NCI-H128 (cell line): ENCODE data around the gene XAF1.
"Not testable (repeated sequence)": the region's sequence is repeated elsewhere in the genome, so short reads cannot be mapped to it uniquely, and the experiment has no call there.

Source experiments
- DNase-seq: peaks from one replicate; lab custom pipeline; 2025; ENCODE audit not compliant: unreplicated experiment; lab: John Stamatoyannopoulos, UW

The XAF1 gene

GRCh38 chr17:6753006-6753445, 2.8 kb upstream of the XAF1 start:
- no peak for DNase-seq

- no peak for DNase-seq
Observed at GRCh38 chr17:6753546-6753945, 2.3 kb upstream of the XAF1 start.

- no peak for DNase-seq
Observed at GRCh38 chr17:6755281-6755680, 565 bp upstream of the XAF1 start.

GRCh38 chr17:6756425-6757031, 682 bp downstream of the XAF1 start:
- DNase-seq = no peak

- DNase-seq = no peak
Observed at GRCh38 chr17:6757747-6758146, 1.9 kb downstream of the XAF1 start.

- DNase-seq = no peak
Observed at GRCh38 chr17:6761779-6762178, 5.9 kb downstream of the XAF1 start.

GRCh38 chr17:6768447-6768846, 12.6 kb downstream of the XAF1 start:
- DNase-seq = no peak

- DNase-seq = no peak
Observed at GRCh38 chr17:6772016-6772415, 16.2 kb downstream of the XAF1 start.

- not testable (repeated sequence) for DNase-seq
Observed at GRCh38 chr17:6774906-6775305, 19.1 kb downstream of the XAF1 start.

- no peak for DNase-seq
Observed at GRCh38 chr17:6775871-6776405, 20.1 kb downstream of the XAF1 start, which contains the start of gene FBXO39. Gene FBXO39, plus strand, starts transcription at chr17:6776215. Its CDS starts 3,654 bp downstream, at chr17:6779869.

- DNase-seq = no peak
Observed at GRCh38 chr17:6779411-6779810, 23.6 kb downstream of the XAF1 start.

GRCh38 chr17:6780001-6780400, 24.2 kb downstream of the XAF1 start:
- no peak for DNase-seq

GRCh38 chr17:6780886-6781285, 25.0 kb downstream of the XAF1 start:
- no peak for DNase-seq

GRCh38 chr17:6782244-6782643, 26.4 kb downstream of the XAF1 start:
- DNase-seq = no peak

GRCh38 chr17:6786618-6787017, 30.8 kb downstream of the XAF1 start:
- no peak for DNase-seq

- no peak for DNase-seq
Observed at GRCh38 chr17:6787081-6787693, 31.3 kb downstream of the XAF1 start.

- DNase-seq = no peak
Observed at GRCh38 chr17:6789146-6789545, 33.3 kb downstream of the XAF1 start.

GRCh38 chr17:6793748-6794493, 38.1 kb downstream of the XAF1 start:
- DNase-seq = no peak

- DNase-seq = no peak
Observed at GRCh38 chr17:6796017-6796886, 40.4 kb downstream of the XAF1 start.

GRCh38 chr17:6796887-6797490, 41.1 kb downstream of the XAF1 start:
- DNase-seq = no peak
